HepG2 (cell line): Measurements from ENCODE around the gene BRD2. TPM values are rescaled to one million over a fixed set of nuclear protein-coding genes. Genes with fewer than 3 reads are reported as not detected.

Experiments
- CREBL2 ChIP-seq: sonication (generic); formaldehyde crosslinking; IDR thresholded peaks from 2 replicates; pipeline ENCODE4 v1.8.1; 2023; ENCODE audit warnings: missing genetic modification reagents, mild to moderate bottlenecking, borderline replicate concordance
- DMTF1 ChIP-seq: sonication (generic); formaldehyde crosslinking; IDR thresholded peaks from 2 replicates; pipeline ENCODE4 v1.4.0; 2020; ENCODE audit warnings: mild to moderate bottlenecking, missing genetic modification reagents
- POLR2AphosphoS5 ChIP-seq: IDR thresholded peaks from 2 replicates; pipeline ENCODE4 v1.6.1; 2012; ENCODE audit warnings: low read depth, low read length
- RBM39 ChIP-seq: fragments of 200-400 bp; formaldehyde crosslinking; IDR thresholded peaks from one replicate; pipeline ENCODE4 v1.6.1; 2018; ENCODE audit warnings: antibody characterized with exemption, mild to moderate bottlenecking, low read depth, low read length; ENCODE audit not compliant: poor library complexity, severe bottlenecking
- SATB2 ChIP-seq: sonication (generic); formaldehyde crosslinking; IDR thresholded peaks from 2 replicates; pipeline ENCODE4 v1.5.0; 2020; ENCODE audit warnings: missing genetic modification reagents
- SMAD3 ChIP-seq: sonication (generic); formaldehyde crosslinking; IDR thresholded peaks from 2 replicates; pipeline ENCODE4 v1.4.0; 2020; ENCODE audit warnings: missing genetic modification reagents
- SRF ChIP-seq: IDR thresholded peaks from 2 replicates; pipeline ENCODE4 v1.6.1; 2011; ENCODE audit warnings: mild to moderate bottlenecking, low read depth, low read length, moderate library complexity
- TBX3 ChIP-seq: fragments of 450-650 bp; IDR thresholded peaks from 2 replicates; pipeline ENCODE4 v1.6.1; 2017; ENCODE audit warnings: antibody characterized with exemption, mild to moderate bottlenecking, inconsistent platforms, borderline replicate concordance
- ZBTB26 ChIP-seq: IDR thresholded peaks from 2 replicates; pipeline ENCODE4 v1.6.1; 2016; ENCODE audit warnings: missing compliant biosample characterization, missing genetic modification reagents, borderline replicate concordance
- ZNF180 ChIP-seq: sonication (generic); formaldehyde crosslinking; IDR thresholded peaks from 2 replicates; pipeline ENCODE4 v1.4.0; 2020; ENCODE audit warnings: low read depth, missing genetic modification reagents, borderline replicate concordance
- ZNF281 ChIP-seq: sonication (generic); formaldehyde crosslinking; IDR thresholded peaks from 2 replicates; pipeline ENCODE4 v1.4.0; 2020; ENCODE audit warnings: missing genetic modification reagents, borderline replicate concordance
- ZNF317 ChIP-seq: sonication (generic); formaldehyde crosslinking; IDR thresholded peaks from 2 replicates; pipeline ENCODE4 v1.5.0; 2020; ENCODE audit warnings: mild to moderate bottlenecking, missing genetic modification reagents
- ZNF337 ChIP-seq: sonication (generic); formaldehyde crosslinking; IDR thresholded peaks from 2 replicates; pipeline ENCODE4 v1.5.1; 2020; ENCODE audit warnings: missing genetic modification reagents, low read depth, mild to moderate bottlenecking, borderline replicate concordance
- ZNF512 ChIP-seq: sonication (generic); formaldehyde crosslinking; IDR thresholded peaks from 2 replicates; pipeline ENCODE4 v1.4.0; 2020; ENCODE audit warnings: mild to moderate bottlenecking, missing genetic modification reagents
- ZNF543 ChIP-seq: sonication (generic); formaldehyde crosslinking; IDR thresholded peaks from 2 replicates; pipeline ENCODE4 v1.4.0; 2020; ENCODE audit warnings: mild to moderate bottlenecking, missing genetic modification reagents
- ZNF619 ChIP-seq: sonication (generic); formaldehyde crosslinking; IDR thresholded peaks from 2 replicates; pipeline ENCODE4 v1.4.0; 2020; ENCODE audit warnings: mild to moderate bottlenecking, missing genetic modification reagents
- ZNF691 ChIP-seq: sonication (generic); formaldehyde crosslinking; IDR thresholded peaks from 2 replicates; pipeline ENCODE4 v1.4.0; 2020; ENCODE audit warnings: missing genetic modification reagents, low read depth, mild to moderate bottlenecking, borderline replicate concordance
- polyA plus RNA-seq, 8 experiments: library from polyadenylated mRNA; depleted of rRNA in 3 of 8; stranded (reverse) in 7 of 8; unstranded in 1 of 8; fragments of >200 nt; fragmentation: Illumina TruSeq in 4 of 8; extraction: Trizol in 4 of 8; gene quantifications; 2 replicates each; pipeline versions ENCODE4 v1.2.1 to v1.2.3, GENCODE V29; 2011 to 2016; ENCODE audit warnings: low read depth in 4 of 8, missing spikeins in 1 of 8, mixed read lengths in 1 of 8; ENCODE audit not compliant: insufficient read depth in 1 of 8
- total RNA-seq, 5 experiments: library from RNA; depleted of rRNA; stranded (reverse); fragments of >200 nt; fragmentation: Illumina TruSeq; extraction: Trizol; gene quantifications; 2 replicates each; pipeline ENCODE4 v1.2.3, GENCODE V29; 2016; ENCODE audit warnings: low read depth in 1 of 5

BRD2 gene
- total and polyA plus RNA-seq, 2 of the 13 experiments (the other 11 are each of a cell fraction or from before 2014, with no cell fraction given) = 143 to 202 TPM

GRCh38 chr6:32968867-32969684 lies 682 bp downstream of the BRD2 start (continued):
- TF ChIP-seq ZBTB26 (CRISPR knock-in tag) (peak; percentile 36; the same call in 1 of the 2 replicates), CREBL2 (peak; percentile 16; the same call in 1 of the 2 replicates), SATB2 (CRISPR knock-in tag) (0 out of 2 replicates have a peak, but pooled peaks have one; percentile 64), ZNF691 (peak; percentile 83; the same call in 1 of the 2 replicates), RBM39 (peak; percentile 58), DMTF1 (CRISPR knock-in tag) (0 out of 2 replicates have a peak, but pooled peaks have one; percentile 33), ZNF619 (CRISPR knock-in tag) (peak; percentile 94; the same call in 1 of the 2 replicates), ZNF543 (no peak; the same call in 1 of the 2 replicates), SMAD3 (CRISPR knock-in tag) (no peak; the same call in 1 of the 2 replicates), ZNF281 (CRISPR knock-in tag) (peak; percentile 88), ZNF337 (CRISPR knock-in tag) (no peak), POLR2AphosphoS5 (peak; percentile 79), SRF (no peak), TBX3 (no peak), ZNF317 (CRISPR knock-in tag) (peak; percentile 79; the same call in 1 of the 2 replicates), ZNF512 (CRISPR knock-in tag) (no peak), ZNF180 (CRISPR knock-in tag) (no peak)
